Stimulated activated CD4-positive, alpha-beta T cell treated with anti-CD3 and anti-CD28 coated beads, Interleukin-12 subunit alpha, Interleukin-12 subunit beta, amount 100 ng/mL, for 4 hours (primary cell): ENCODE results near the gene DNMT1.
"Not testable (repeated sequence)": the region's sequence is repeated elsewhere in the genome, so short reads cannot be mapped to it uniquely, and the experiment has no call there.

Source experiments
- DNase-seq: peaks from one replicate; pipeline ENCODE4 v3.0.0-alpha.2; 2020

DNMT1 gene

GRCh38 chr19:10194500-10195198, at the start of gene DNMT1:
TSS of gene DNMT1 (minus strand) at chr19:10194953. CDS start at chr19:10194899, 54 bp downstream.
- peak; percentile 98 for DNase-seq

DNA sequence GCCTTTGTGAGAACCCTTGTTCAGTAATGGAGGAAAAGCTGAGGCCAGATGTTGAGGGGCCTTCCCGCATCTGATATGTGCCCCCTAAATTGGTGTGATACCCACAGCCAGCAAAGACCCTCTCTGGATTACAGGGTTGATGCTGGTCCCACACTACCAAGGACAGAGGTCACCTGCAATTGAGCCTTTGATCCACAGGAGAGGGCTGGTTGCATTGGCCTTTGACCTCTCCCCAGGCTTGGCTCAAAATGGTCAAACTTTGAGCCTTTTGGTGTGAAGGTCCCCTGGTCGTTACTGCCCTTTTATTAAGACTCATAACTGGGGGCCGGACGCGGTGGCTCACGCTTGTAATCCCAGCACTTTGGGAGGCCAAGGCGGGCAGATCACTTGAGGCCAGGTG, 48.9 kb upstream of the DNMT1 start:
- no peak for DNase-seq

DNA sequence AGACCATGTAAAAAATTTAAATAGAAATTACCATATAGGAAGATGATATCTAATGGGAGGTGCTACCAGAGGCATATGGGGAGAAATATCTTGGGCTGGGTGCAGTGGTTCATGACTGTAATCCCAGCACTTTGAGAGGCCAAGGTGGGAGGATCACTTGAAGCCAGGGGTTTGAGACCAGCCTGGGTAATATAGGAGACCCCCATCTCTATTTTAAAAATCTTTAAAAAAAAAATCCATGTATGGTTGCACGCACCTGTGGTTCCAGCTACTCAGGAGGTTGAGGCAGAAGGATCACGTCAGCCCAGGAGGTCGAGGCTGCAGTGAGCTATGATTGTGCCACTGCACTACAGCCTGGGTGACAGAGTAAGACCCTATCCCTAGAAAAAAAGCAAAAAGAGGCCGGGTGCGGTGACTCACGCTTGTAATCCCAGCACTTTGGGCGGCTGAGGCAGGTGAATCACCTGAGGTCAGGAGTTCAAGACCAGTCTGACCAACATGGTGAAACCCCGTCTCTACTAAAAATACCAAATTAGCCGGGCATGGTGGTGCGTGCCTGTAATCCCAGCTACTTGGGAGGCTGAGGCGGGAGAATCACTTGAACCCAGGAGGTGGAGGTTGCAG, 47.2 kb upstream of the DNMT1 start:
- not testable (repeated sequence) for DNase-seq

- no peak for DNase-seq
Observed at GRCh38 chr19:10238172-10238783, 43.5 kb upstream of the DNMT1 start.

DNA sequence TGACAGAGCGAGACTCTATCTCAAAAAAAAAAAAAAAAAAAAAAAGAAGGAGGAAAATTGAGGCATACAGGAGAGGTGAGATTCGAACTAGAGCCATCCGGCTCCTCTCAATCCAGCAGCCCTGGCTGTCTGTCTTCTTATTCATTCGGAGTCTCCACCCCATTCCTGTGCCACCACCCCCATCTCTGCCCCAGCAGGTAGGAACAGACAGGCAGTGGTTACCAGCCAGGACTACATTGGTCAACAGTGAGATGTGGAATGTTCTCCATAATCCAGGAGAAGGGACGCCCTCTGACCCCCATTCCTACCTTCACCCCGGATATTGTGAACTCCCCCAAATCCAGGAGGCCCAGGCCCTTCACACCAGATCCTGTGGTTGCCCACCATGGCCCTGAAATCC, 42.9 kb upstream of the DNMT1 start:
- DNase-seq: no peak

- not testable (repeated sequence) for DNase-seq
Observed at GRCh38 chr19:10235409-10235808, 40.7 kb upstream of the DNMT1 start.

- no peak for DNase-seq
Observed at GRCh38 chr19:10235003-10235402, 40.2 kb upstream of the DNMT1 start.

- DNase-seq: no peak
Observed at GRCh38 chr19:10233946-10234345, 39.2 kb upstream of the DNMT1 start.

DNA sequence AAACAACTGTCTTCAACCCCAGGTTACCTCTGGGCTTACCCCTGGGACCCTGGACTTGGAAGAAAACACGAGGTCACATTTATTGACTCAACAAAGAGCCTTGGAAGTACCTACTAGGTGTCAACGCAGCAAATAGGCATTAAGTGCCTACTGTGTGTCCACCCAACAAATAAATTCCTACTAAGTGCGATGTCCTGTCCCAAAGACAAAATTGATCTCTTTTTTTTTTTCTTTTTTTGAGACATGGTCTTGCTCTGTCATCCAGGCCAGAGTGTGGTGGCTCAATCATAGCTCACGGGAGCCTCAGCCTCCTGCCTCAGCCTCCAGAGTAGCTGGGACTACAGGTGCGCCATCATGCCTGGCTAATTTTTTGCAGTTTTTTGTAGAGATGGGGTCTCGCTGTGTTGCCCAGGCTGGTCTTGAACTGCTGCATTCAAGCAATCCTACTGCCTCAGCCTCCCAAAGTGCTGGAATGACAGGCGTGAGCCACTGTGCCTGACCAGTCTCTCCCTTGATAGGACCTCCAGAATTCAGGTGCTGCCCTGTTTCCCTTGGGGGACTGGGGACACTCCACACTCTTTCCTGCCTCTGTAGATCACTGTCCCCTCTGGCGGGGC, 37.0 kb upstream of the DNMT1 start:
- no peak for DNase-seq

DNA sequence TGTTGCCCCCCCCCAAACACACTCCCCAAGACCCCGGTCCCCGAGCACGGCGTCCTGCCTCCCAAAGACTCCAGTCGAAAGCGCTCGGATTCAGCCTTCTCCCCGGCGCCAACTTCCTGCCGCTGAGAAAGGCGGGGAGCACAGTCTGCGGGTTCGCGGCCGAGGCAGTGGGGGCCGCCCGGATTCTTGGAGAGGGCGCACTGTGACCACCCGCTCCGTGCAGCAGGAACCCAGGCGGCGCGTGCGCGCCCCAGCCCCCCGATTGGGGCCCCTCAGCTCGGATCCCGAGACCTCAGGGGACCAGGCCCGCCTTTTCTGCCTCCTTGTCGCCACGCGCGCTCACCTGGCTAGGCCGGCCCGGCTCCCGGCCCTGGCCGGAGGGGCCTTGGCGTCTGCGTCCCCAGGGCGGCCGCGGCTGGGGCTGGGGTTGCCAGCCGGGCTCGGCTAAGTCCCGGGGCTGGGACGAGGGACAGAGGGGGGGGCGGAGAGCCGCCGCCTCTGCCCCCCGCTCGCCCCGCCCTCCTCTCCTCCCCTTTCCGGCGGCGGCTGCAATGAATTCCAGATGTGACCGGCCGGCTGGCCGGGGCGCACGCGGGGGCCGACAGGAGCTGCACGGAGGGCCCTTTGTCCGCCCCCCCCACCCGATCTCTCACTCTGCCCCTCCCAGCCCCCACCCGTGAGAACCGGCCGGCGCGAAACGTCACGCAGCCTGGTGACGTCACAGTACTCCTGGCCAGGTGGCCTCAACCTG, 36.3 kb upstream of the DNMT1 start, which contains the start of gene S1PR2:
Gene S1PR2 (minus strand): TSS at position 471 of the 751 bp plus-strand sequence. CDS start 6,426 bp downstream, outside the sequence.
- peak; percentile 71 for DNase-seq

GRCh38 chr19:10230173-10230860, 35.6 kb upstream of the DNMT1 start:
- peak; percentile 65 for DNase-seq

GRCh38 chr19:10228920-10229319, 34.2 kb upstream of the DNMT1 start:
- no peak for DNase-seq

DNA sequence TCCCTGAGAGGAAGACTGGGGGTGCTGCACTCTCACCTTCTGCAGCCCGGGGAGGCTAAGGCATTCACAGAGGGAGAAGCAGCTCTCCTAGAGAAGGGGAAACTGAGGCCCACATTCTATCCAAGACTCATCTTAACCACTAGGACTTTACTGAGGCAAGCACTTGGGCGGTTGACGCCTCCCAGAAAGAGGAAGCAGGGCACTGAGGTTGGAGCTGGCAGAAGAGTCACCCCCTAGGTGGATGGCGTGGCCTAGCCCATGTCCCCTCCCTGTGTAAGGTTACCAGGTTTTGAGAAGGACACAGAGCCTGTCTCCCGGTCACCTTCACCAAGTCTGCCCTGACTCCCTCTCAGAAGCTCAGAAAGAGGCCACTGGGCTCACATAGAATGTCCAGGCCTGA, 33.6 kb upstream of the DNMT1 start:
- no peak for DNase-seq

DNA sequence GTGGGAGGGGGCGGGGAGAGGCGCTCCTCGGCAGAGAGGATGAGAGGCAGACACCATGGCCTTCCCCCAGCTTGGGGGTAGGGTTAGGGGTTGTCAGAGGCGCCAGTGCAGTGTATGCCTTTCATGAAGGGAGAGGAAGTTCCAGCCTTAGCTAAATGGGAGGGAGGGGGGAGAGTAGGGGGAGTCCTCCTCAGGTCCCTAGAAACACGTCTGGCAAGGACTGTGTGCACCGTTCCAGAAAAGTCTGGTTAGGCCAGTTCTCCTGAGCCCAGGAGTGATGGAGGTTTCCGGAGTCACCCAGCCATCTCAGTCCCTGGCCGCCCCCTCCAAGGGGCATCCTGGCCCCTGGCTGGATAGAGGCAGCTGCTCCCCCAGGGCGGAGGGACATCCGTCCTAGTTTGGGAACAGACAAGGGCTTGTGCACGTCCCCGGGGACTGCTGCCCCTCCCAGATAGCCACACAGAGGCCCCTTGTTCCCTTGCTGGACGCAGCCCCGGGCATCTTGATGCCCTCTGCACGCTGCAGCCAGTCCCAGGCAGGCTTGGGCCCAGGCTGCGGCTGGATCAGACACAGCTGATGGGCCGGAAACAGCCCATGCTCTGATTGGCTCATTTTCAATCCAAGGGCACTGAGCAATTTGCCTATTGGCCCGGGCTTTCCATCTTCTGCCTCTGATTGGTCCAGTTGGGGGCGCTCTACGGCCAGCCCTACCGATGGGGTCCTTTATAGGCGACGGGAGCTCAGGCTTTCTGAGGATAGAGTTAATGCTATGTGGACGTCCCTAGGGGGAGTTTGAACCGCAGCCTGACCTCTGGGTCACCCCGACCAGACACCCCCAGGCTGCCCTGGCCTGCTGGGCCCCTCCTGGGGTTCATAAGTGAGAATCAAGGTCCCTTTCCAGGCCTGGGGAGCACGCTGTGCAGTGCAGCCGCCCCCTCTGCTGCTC, 32.5 kb upstream of the DNMT1 start:
- no peak for DNase-seq

DNA sequence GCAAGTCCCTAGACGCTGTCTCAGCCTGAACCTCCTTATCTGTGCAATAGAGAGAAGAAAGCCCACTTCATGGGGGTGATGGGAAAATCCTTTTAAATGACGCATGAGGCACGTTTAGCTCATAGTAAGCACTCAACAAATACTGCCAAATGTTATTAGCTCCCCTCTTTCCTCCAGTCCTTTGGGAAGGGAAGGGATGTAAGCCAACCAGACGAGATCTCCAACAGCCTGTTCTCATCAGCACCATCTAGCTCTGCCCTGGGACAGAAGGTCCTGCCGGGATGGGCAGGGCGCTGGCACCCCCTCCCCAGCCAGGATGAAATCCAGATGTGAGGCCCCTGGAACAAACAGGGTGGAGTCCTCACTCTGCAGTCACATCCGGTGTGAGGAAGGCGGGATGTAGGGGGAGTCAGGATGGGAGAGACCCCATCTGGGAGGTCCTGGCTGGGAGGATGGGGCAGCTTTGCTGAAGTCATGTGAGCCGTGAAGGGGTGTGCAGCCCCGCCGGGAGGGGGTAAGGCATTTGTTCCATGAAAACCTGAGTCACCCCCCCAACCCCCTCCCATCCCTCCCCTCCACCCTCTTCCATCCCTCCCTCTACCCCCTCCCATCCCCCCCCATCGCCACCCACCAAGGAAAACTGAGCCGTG, 31.7 kb upstream of the DNMT1 start:
- no peak for DNase-seq

DNA sequence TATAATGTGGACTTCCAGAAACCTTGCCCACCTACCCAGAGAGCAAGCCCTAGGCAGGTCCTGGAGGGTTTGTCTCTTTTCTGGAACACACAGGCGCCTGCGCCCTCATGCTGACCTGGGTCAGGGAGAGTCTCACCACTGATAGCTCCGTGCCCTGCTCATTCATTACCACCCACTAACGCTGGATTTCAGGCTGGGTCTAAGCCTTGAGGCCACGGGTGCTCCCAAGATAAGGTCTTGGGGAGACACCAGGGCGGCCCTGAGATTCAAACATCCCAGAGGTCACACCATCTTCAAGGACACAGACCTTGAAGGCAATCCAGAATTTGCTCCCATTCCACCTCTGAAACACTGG, 31.2 kb upstream of the DNMT1 start:
- DNase-seq: no peak

- no peak for DNase-seq
Observed at GRCh38 chr19:10224337-10224736, 29.6 kb upstream of the DNMT1 start.

DNA sequence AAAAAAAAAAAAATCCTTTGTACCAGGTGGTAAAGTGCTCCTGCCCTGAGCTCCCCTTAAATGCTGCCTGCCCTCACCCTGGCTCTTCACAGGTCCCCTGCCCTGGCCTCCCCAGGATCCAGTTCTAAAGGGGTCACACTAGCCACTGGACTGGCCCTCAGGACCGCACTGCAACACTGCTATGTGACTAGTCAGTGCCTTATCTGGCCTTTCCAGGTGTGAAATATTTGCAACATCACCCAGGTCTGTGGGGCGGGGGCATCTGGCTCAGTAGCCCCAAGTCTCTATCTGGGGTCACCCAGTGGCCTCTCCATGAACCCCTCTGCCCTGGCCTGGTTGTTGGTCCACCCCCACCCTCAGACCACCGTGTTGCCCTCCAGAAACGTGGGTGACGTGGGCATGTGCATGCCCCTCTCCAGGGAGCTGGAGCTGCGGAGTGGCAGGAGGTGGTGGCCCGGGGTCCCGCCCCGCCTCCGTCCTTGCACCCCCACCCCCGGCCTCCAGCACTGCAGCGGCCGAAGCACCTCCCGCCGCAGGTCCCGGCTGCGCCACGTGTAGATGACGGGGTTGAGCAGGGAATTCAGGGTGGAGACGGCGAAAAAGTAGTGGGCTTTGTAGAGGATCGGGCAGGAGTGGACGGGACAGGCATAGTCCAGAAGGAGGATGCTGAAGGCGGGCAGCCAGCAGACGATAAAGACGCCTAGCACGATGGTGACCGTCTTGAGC, 28.9 kb upstream of the DNMT1 start:
- no peak for DNase-seq

- DNase-seq: no peak
Observed at GRCh38 chr19:10222201-10222890, 27.6 kb upstream of the DNMT1 start.
